H1 (cell line): Measurements from ENCODE around the gene NOTCH4. TPM values are rescaled to one million over a fixed set of nuclear protein-coding genes. Genes with fewer than 3 reads are reported as not detected.

Source experiments
- BACH1 ChIP-seq: IDR thresholded peaks from 2 replicates; pipeline ENCODE4 v1.6.1; 2012; ENCODE audit warnings: low read length, improper control_type of control experiment
- BCL11A ChIP-seq, 2 experiments: IDR thresholded peaks; one replicate each; pipeline ENCODE4 v1.6.1; 2011; ENCODE audit warnings: low read depth in 2 of 2, low read length in 2 of 2, mild to moderate bottlenecking in 2 of 2
- BRCA1 ChIP-seq: IDR thresholded peaks from 2 replicates; pipeline ENCODE4 v1.6.1; 2012; ENCODE audit warnings: low read depth, low read length, improper control_type of control experiment
- CHD1 ChIP-seq: IDR thresholded peaks from 2 replicates; pipeline ENCODE4 v1.6.1; 2012; ENCODE audit warnings: low read depth, low read length, improper control_type of control experiment
- EP300 ChIP-seq, 2 experiments: IDR thresholded peaks; 1 replicate in 1 of 2; 2 replicates in 1 of 2; pipeline ENCODE4 v1.6.1; 2011 to 2012; ENCODE audit warnings: low read depth in 2 of 2, low read length in 2 of 2, mild to moderate bottlenecking in 2 of 2, borderline replicate concordance in 1 of 2, inconsistent platforms in 1 of 2, moderate library complexity in 1 of 2
- JUND ChIP-seq: IDR thresholded peaks from 2 replicates; pipeline ENCODE4 v1.6.1; 2011; ENCODE audit warnings: mild to moderate bottlenecking, improper control_type of control experiment, low read length
- KDM4A ChIP-seq: IDR thresholded peaks from one replicate; pipeline ENCODE4 v1.7.1; 2012; ENCODE audit warnings: low read depth, mild to moderate bottlenecking, moderate library complexity, low read length, inconsistent platforms; ENCODE audit not compliant: severe bottlenecking
- KDM5A ChIP-seq: fragments of 200-600 bp; IDR thresholded peaks from 2 replicates; pipeline ENCODE4 v1.7.1; 2012; ENCODE audit warnings: mild to moderate bottlenecking, low read length, inconsistent platforms, mixed read lengths
- MAFK ChIP-seq: IDR thresholded peaks from 2 replicates; pipeline ENCODE4 v1.6.1; 2012; ENCODE audit warnings: low read depth, mild to moderate bottlenecking, improper control_type of control experiment, low read length
- PHF8 ChIP-seq: fragments of 200-600 bp; sonication (generic); conservative IDR thresholded peaks from 2 replicates; pipeline ENCODE4 v1.7.1; 2012; ENCODE audit warnings: low read depth, mild to moderate bottlenecking, inconsistent platforms, low read length, moderate library complexity
- POU5F1 ChIP-seq: IDR thresholded peaks from 2 replicates; pipeline ENCODE4 v1.6.1; 2011; ENCODE audit warnings: low read depth, mild to moderate bottlenecking, low read length, moderate library complexity
- RAD21 ChIP-seq, 2 experiments: IDR thresholded peaks in 1 of 2; conservative IDR thresholded peaks in 1 of 2; 2 replicates each; pipeline ENCODE4 v1.6.1; 2011; ENCODE audit warnings: low read depth in 2 of 2, low read length in 2 of 2, improper control_type of control experiment in 1 of 2, inconsistent platforms in 1 of 2, mild to moderate bottlenecking in 1 of 2, moderate library complexity in 1 of 2
- RFX5 ChIP-seq: IDR thresholded peaks from 2 replicates; pipeline ENCODE4 v1.6.1; 2011; ENCODE audit warnings: low read depth, low read length, improper control_type of control experiment, borderline replicate concordance
- SAP30 ChIP-seq: fragments of 300-600 bp; sonication (generic); IDR thresholded peaks from 2 replicates; pipeline ENCODE4 v1.7.1; 2012; ENCODE audit warnings: low read length, moderate library complexity, mild to moderate bottlenecking, inconsistent platforms; ENCODE audit not compliant: insufficient read depth, insufficient replicate concordance
- SIX5 ChIP-seq: IDR thresholded peaks from 2 replicates; pipeline ENCODE4 v1.6.1; 2011; ENCODE audit warnings: mild to moderate bottlenecking, low read depth, low read length
- SP4 ChIP-seq: IDR thresholded peaks from 2 replicates; pipeline ENCODE4 v1.6.1; 2012; ENCODE audit warnings: low read length, inconsistent platforms
- TBP ChIP-seq: IDR thresholded peaks from 2 replicates; pipeline ENCODE4 v1.6.1; 2011; ENCODE audit warnings: low read depth, low read length, improper control_type of control experiment
- TEAD4 ChIP-seq: IDR thresholded peaks from 2 replicates; pipeline ENCODE4 v1.6.1; 2012; ENCODE audit warnings: low read depth, low read length, inconsistent platforms, mixed read lengths
- polyA plus RNA-seq, 7 experiments: library from polyadenylated mRNA; depleted of rRNA in 3 of 7; stranded (reverse) in 5 of 7; unstranded in 2 of 7; fragments of >200 nt in 5 of 7; fragments of 200-250 nt in 2 of 7; gene quantifications; 1 replicate in 5 of 7; 2 replicates in 1 of 7; 4 replicates in 1 of 7; pipeline versions ENCODE4 v1.2.1 to v1.2.3, GENCODE V29; 2011 to 2013; ENCODE audit warnings: missing spikeins in 2 of 7, mixed read lengths in 2 of 7
- total RNA-seq: library from RNA; stranded (reverse); fragmentation: NEBNext Ultra II Directional; extraction: Animal tissue kit (Norgen Biotek cat#: 25700); gene quantifications from 2 replicates; pipeline ENCODE4 v1.2.1, GENCODE V29; 2021
- TF ChIP-seq, protein P1 (sequence below): IDR thresholded peaks from 2 replicates; pipeline ENCODE4 v1.6.1; 2012; ENCODE audit warnings: inconsistent platforms

Gene NOTCH4
- total and polyA plus RNA-seq, 2 of the 8 experiments (the other 6 are each of a cell fraction or from before 2014, with no cell fraction given) = 1.9 to 2.8 TPM

- TF ChIP-seq, protein P1, sequence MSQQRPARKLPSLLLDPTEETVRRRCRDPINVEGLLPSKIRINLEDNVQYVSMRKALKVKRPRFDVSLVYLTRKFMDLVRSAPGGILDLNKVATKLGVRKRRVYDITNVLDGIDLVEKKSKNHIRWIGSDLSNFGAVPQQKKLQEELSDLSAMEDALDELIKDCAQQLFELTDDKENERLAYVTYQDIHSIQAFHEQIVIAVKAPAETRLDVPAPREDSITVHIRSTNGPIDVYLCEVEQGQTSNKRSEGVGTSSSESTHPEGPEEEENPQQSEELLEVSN = no peak
- TF ChIP-seq BRCA1 = peak; percentile 49; the same call in 1 of the 2 replicates
- no peak for TF ChIP-seq SIX5
- no peak; the same call in 1 of the 2 replicates for TF ChIP-seq SP4
- TF ChIP-seq SAP30 = peak; percentile 94
- peak; percentile 18; the same call in 1 of the 2 replicates for TF ChIP-seq BACH1
- TF ChIP-seq BCL11A (IDR thresholded peaks at IDR 0.05; ENCODE audit: low read depth in 2 of 2, low read length in 2 of 2) = no peak
- TF ChIP-seq POU5F1 = no peak
- TF ChIP-seq JUND = peak; percentile 92
- TF ChIP-seq TBP = peak; percentile 62; the same call in 1 of the 2 replicates
- no peak for TF ChIP-seq TEAD4
- TF ChIP-seq KDM4A = peak; percentile 98
- 0 out of 4 replicates have a peak, but pooled peaks of 1 of the 2 experiments have one; percentile 9 for TF ChIP-seq RAD21 (IDR thresholded peaks at IDR 0.05 in 1 of 2, conservative IDR thresholded peaks at IDR 0.05 in 1 of 2; ENCODE audit: low read depth in 2 of 2, low read length in 2 of 2)
- no peak for TF ChIP-seq MAFK
- TF ChIP-seq CHD1 = peak; percentile 91
- TF ChIP-seq KDM5A = peak; percentile 78
- no peak for TF ChIP-seq RFX5
- peak; percentile 40; the same call in 1 of the 2 replicates for TF ChIP-seq PHF8
- peak in 1 of 2 experiments; percentile 97; a peak in 2 of 3 replicates for TF ChIP-seq EP300 (IDR thresholded peaks at IDR 0.05; ENCODE audit: borderline replicate concordance in 1 of 2, low read depth in 2 of 2, low read length in 2 of 2)
Measured at GRCh38 chr6:32153564-32154513, 70.0 kb downstream of the NOTCH4 start, which contains the start of gene PPT2 (continued).
